GM21423 (cell line): ENCODE data around the gene ACAA2.
A peak's percentile ranks its signal among the peaks of the same experiment; 100 is the strongest.
"Not testable (repeated sequence)": the region's sequence is repeated elsewhere in the genome, so short reads cannot be mapped to it uniquely, and the experiment has no call there.

ENCODE experiments used
- ATAC-seq: cut with Tn5 transposase; IDR thresholded peaks from one replicate; pipeline ENCODE4 v1.9.1; 2021; ENCODE audit warnings: mild to moderate bottlenecking, moderate library complexity; ENCODE audit not compliant: unreplicated experiment

The ACAA2 gene

DNA sequence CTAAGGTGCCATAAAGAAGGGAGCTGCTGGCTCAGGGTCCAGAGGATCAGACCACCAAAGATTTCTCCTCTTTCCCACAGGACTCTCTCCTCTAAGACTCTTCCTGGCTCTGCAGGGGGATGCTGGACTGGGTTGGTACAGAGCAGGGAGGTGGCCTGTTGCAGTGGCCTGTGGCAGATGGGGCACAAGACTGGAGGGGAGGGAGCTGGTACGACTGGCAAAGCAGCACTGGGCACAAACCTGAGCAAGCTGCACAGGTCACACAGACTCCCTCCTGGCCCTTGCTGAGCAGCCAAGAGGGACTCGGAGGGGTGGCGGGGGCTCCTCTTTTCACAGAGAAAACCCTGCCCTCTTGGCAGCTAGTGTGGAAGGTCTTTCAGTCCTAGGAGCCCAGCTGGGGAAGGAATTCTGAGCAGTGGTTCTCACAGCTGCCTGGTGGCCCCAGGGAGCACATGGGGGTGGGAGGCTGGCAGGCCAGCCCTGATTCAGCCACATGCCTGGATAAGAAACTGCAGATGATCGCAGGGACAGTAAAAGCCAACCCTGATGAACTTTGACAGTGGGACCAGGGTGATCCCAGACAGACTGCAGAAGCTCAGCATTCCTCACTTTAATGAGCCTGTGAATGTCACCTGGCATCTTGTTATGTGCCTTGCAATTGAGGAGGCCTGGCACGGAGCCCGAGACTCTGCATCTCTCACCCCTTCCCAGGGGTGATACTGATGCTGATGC, 32.5 kb upstream of the ACAA2 start:
- ATAC-seq, result no peak

DNA sequence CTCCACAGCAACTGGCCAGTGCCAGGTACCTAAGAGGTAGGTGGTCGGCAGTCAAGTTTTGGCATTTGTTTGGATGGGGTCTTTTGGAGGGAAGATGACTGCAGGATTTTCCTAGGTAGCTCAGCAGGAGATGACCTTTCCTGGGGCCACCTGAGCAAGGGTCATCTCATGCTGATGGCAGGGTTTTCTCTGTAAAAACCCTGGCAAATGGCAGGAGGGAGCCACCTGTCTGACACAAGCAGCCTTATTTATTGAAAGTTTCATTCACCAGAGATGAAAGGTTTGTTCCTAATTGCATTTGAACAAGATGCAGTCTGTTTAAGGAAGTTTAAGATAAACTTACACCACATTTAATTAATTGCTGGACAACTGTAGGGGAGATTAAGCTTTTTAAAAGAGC, 31.6 kb upstream of the ACAA2 start:
- no peak for ATAC-seq

DNA sequence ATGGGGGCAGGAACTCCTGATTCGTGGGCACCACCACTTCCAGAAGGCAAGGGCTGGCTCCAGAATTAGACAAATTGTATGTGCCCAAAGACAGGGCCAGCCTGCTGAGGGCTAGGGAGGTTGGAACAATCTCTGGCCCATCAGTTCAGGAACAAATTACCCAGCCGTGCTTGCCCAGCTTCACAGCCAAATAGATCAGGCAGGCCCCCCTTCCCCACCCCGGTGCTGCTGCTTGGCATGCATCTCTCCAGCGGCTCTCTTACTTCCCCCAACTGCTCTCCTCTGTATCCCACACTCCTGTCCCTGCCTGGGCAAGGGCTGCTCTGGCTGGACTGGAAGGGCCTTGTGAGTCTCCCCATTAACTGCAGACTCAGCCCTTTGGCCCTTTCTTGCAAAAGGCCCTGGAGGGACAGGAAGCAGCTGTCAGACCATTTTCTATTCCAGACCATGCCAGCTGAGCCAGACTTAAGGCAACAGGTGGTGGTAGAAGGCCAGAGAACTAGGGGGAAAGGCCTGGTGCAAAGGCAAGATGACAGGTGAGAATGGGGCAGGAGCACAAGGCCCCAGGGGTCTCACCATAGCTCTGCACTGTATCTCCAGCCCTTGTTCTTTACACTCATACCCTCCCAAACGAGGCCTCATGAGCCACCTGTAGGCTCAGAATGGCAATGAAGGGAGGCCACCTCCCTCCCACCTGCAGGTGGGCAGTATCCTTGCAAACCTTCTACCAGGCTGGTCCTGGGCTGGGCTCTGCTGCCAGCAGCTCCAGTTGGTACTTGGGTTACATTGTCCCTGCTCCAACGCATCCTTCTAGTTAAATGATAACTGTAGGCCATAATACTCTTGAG, 30.7 kb upstream of the ACAA2 start:
- ATAC-seq, result no peak

DNA sequence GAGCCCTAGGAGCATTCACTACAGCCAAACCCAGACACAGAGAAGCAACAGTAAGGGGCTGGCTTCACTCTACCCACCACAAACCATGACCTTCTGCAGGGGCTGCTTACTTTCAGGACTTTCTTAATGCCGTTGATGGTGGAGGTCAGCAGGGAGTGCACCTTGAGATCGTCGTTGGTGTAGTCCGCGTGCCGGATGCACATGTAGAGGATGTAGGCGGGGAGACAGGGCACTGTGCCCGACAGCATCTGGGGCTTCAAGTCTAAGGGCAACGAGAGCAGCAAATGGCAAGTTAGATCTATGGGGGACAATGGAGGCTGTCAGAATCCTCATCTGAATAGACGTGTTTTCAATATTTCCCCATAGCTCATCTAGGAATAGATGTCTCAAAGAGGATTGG, 29.8 kb upstream of the ACAA2 start:
- ATAC-seq, result no peak

DNA sequence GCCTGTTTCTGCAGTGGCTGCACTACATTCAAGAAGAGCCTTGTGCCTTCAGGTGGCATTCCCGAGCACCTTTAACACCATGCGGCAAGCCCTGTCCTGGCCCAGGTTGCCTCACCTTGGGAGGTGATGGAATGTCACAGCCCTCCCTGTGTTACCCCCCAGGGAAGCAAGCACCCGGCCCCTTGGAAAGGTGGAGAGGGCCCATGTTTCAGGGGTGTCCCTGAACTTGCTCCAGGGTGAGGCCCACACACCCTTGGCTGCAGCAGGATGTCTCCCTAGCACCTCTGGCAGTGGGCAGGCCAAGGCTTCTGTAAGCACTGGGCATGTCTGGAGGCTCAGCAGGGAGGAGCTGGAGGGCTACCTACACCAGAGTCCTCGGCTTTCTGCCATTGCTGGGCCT, 29.3 kb upstream of the ACAA2 start:
- no peak for ATAC-seq

DNA sequence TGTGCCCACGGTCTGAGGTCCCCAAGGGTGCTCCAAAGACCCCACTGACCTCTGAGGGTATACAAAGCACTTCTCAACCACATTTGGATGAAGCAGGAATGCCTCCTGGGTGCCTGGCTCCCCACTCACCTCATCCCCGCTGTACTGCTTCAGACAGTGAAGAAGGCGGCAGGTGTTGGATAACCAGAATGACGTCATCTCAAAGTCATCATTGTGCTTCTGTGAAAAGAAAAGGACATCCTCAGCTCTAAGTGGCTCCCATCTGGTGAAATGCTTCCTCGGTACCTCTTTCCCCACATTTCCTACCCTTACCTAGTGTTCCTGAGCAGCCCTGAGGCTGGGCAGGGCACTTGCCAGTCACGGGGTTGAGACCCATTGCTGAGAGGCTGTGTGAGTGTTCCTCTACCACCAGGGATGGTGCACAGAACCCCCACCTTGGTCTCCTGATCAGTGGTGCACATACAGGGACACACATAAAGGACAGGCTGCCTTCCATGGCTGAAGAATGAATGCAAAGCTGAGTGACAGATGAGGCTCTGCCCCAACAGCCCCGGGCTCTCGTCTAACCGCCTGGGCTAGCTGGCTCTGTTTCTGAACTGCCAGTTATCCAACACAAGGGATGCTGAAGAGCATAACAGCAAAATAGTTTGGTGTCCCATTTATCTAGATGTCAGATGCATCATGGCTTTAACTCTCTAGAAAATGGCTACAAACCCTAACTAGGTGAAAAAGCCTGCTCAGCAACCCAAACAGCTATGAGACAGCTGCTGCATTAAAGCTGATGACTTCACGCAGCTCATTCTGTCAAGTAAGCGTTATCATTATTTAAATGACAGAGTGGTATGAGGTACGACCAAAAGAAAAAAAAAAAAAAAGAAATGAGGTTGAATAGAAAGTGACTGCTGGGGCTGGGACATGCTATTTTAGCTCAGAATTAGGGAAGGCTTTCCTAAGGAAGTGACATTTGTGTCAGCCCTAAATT, 28.2 kb upstream of the ACAA2 start:
- ATAC-seq, result no peak

DNA sequence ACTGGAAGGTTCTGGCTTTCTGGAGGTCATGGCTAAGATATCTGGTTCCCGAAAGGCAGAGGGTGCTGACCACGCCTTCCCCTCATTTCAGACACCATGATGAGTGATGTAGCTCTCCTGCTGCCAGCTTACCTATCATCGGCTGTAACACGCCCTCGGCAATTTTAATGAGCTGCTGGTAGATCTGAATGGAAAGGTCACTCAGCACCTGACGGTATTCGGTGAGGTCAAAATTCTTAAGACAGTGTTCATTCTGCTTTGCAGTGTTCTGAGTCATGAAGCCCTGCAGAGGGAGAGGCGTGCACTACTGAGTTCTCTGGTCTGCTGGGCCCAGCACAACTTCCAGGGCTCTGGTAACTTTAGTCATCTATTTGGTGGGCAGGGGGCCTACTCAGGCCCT, 25.7 kb upstream of the ACAA2 start:
- ATAC-seq, result no peak

DNA sequence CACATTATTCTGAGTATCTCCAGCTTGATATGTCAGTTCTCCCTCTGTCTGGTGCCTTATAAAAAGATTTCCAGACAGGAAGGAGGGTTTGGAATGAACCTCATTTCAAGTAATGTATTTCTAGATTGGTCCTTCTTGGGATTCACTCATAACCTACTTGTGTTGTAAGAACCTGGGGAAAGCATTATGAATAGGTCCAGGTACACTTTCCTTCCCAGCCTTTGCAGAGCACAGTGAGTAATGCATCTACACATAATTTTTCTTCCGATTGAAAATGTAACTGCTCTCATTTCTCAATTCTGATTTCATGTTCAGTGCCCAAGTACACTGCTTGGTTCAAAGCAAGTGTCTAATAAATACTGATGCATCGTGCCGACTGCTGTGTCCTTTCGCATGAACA, 25.0 kb upstream of the ACAA2 start:
- ATAC-seq, result no peak

DNA sequence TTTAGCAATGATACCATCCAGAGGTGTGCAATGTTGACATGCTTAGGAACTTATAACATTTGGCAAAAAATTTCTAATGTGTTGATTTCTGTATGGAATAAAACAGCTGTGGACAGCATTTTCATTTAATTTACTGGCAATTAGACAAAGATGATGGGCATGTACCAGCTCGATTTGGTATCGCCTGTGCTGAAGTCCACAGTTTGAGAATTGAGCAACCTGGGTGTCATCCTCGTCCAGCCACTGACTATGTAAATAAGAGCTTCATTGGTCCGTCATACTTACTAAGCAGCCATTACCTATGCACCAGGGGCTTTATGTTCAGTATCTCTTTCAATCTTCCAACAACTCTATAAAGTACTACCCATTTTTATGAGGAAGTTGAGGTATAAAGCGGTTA, 24.6 kb upstream of the ACAA2 start:
- no peak for ATAC-seq

DNA sequence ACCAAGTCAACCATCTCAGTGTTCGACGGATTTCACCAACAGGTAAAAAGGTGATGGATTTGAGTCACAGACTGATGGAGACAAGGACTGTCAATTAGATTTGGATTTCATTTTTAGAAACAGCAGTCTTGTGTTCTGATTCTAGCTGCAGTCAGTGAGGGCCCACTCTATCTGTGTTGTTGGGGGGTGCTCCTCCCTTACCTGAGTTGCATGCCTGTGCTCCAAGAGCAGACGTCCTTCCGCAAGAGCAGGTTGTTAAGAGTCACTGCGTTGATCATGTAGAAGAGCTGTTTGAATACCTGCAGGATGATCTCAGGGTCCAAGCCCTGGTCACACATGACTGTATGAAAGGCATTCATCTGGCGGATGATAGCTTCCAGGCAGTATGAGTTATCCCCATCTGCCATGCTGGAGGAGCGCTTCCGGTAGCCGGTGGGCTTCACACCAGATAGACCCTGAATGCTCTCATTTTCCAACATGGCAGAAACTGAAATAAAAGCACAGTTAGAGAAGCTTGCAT, 24.0 kb upstream of the ACAA2 start:
- not testable (repeated sequence) for ATAC-seq

DNA sequence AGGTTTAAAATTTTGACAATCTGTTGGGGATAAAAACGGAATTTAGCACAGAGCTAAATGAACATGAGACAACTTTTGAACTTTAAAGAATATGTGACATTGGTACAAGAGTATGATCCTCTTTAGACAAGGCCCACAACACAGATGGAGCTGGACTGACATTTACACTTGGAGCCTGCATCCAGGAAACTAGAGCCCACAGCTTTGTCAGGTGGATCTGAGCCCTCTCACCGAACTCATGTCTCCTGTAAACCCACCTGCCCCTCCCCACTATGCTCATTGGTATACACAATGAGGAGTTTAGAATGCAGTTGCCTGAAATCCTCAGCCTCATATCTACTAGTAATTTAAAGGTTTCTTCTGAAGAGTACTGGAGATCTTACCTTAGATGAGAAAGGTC, 22.1 kb upstream of the ACAA2 start:
- ATAC-seq, result no peak

DNA sequence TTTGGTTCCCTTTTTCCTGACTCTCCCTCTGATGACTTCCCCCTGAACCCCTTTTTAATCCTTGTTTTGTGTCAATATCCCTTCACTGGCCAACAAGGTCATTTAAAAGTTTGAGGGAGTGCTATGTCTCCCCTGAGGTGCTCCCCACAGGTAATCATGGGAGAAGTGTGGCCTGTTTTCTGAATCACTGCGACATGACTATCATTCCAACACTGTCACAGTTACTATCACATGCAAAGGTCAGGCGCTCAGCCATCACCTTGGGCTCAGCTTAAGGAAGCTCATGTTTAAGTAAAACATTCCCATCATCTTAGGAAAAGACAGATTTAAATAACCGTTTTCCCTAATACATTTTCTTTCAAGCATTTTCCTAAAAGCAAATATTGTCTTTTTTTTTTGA, 20.9 kb upstream of the ACAA2 start:
- no peak for ATAC-seq

DNA sequence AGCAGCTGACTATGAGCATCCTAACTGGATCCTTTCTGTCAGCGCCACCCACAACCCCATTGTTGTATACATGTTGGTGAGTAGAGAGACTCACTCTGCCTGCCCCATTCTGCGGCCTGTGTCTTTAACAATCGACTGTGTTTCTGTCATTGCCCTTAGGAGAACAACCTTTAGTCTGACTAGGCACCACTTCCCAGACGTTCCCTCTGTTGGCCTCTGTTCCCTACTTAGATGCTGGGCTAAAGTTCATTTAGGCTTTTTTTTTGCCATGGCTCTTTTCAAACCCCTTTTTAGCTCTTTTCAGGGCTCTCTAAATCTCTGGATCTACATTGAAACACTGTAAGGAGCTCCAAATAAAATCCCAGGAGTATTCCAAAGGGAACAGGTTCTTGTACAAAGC, 20.5 kb upstream of the ACAA2 start:
- ATAC-seq, result no peak

DNA sequence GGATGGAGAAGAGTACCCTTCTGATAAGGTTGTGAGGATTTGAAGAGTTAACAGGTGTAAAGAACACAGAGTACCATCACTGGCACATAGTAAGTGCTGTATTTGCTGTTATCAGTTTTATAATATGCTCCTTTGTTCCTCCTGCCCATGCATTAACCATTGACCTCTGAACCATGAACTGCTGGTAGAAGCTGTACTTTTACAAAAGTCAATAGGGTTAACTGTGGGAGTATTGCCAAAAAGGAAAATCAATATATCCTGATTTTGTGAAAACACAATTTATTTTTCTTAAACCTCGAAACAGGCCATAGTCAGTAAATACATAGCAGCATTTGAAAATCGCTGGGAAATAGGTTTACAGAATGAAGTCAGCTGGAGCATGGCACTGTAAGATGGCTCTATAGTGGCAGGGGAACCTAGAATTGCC, 18.9 kb upstream of the ACAA2 start:
- no peak for ATAC-seq

DNA sequence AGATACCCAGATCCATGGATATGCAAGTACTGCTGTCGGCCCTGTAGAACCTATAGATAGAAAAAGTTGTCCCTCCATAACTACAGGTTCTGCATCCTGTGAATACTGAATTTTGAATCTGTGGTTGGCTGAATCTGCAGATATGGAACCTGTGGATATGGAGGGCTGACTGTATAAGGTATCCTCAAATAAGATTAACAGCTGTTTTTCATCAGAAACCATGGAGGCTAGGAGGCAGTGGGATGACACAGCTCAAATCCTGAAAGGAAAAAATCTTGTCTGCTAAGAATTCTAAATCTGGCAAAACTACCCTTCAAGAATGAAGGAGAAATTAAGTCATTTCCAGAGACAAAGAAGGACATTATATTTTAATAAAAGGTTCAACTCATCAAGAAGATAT, 14.7 kb upstream of the ACAA2 start:
- ATAC-seq, result no peak

DNA sequence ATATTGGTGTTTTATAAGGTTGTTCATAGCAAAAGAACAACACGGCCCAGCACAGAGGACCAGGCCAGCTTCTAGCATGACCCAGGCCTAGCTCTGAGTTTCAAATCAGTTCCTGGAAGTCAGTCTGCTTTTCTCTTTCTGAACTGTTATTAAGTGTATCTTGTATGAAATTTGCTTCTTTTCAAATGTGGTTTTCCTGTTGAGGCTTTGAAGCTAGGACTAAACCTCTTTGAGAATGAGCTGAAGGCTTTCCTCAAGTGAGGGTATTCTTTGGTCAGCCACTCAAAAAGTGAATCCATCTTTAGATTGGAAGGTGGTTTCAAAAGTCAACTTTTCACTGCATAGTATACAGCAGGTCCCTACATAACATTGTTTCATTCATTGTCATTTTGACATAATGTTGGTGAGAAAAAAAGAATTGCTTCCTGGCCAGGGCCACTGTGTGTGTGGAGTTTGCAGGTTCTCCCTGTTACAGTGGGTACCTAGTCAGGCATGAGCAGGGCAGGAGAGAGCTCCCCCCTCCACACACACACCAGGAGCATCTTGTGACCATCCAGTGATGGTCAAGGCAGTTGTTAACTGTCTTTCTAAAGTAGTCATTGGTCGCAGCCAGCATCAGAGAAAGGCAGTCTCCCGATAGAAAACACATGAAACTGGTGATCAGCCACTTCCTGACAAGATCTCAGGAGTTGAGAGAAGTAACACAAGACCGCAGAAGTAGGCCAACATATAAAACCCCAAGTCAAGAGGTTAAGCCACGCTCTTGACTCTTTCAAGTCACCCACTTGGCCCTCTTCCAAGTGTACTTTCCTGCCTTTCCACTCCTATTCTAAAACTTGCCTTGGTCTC, 6.7 kb upstream of the ACAA2 start:
- ATAC-seq, result peak; percentile 81

DNA sequence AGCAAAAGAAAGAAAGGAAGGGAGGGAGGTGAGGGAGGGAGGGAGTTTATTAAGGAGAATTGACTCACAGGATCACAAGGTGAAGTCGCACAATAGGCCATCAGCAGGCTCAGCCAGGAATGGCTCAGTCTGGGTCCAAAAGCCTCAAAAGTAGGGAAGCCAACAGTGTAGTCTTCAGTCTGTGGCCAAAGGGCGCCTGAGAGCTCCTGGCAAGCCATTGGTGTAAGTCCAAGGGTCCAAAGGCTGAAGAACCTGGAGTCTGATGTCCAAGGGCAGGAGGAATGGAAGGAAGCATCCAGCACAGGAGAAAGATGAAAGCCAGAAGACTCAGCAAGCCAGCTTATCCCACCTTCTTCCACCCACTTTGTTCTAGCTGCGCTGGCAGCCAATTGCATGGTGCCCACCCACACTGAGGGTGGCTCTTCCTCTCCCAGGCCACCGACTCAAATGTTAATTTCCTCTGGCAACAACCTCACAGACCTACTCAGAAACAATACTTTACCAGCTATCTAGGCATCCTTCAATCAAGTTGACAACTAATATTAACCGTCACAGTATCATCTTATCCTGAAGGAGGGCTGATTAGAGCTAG, 5.8 kb upstream of the ACAA2 start:
- no peak for ATAC-seq

DNA sequence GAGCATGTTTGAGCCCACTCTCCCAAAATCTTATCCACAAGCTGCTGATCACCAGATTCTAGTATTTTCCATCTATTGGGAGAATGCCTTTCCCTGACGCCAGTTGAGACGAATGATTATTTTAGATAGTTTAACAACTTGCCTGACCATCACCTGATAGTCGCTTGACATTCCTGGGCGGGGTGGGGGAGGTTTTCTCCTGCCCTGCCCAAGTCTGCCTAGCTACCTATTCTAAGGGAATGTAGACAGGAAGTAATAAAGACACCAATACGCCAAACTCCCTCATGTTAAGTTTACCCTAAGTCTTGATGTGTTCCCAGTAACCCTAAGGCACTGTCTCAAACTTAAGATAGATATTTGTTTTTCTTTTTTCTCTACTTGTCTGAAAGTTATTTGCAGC, 4.6 kb upstream of the ACAA2 start:
- no peak for ATAC-seq

DNA sequence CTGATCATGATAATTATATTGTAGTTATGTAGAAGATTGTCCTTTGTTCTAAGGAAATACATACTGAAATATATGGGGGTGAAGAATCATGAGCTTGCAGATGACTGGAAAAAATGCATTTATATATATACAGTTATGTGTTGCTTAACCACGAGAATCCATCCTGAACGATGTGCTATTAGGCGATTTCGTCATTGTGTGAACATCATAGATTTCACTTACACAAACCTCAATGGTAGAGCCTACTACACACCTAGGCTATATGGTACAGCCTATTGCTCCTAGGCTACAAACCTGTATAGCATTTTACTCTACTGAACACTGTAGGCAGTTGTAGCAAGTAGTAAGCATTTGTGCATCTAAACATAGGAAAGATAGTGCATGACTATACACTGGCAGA, 2.6 kb upstream of the ACAA2 start:
- ATAC-seq, result no peak

DNA sequence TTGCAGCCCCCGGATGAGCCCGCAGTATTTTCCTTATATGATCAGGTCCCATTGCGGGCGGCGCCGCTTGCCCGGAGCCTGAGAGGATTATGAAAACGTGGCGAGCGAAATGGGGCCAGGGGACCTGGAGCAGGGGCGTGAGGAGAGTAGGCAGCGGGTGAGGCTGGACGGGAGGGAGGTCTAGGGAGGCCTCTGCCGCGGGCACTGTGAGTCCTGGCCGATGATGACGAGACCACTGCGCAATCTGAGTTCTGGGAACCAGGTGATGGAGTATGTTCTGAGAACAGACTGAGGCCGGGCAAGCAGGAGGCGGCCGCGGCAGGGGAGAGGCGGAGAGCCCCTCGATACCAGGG, 790 bp upstream of the ACAA2 start:
- ATAC-seq, result peak; percentile 18
